NT2/D1 (cell line): ENCODE results near the gene MORN4.

Source experiments
- YY1 ChIP-seq: IDR thresholded peaks from 2 replicates; pipeline ENCODE4 v1.6.1; 2011; ENCODE audit not compliant: insufficient read length, insufficient read depth
- ZNF274 ChIP-seq: IDR thresholded peaks from 2 replicates; pipeline ENCODE4 v1.6.1; 2011; ENCODE audit warnings: mild to moderate bottlenecking, low read depth, low read length

- no peak for TF ChIP-seq YY1
- no peak for TF ChIP-seq ZNF274
These were observed 41.9 kb upstream of the MORN4 start for GRCh38 chr10:97675222-97675621.
